ENCODE data around the gene ZNF480. TPM values are rescaled to one million over a fixed set of nuclear protein-coding genes. Genes with fewer than 3 reads are reported as not detected.
A peak's percentile ranks its signal among the peaks of the same experiment; 100 is the strongest.
"Not testable (repeated sequence)": the region's sequence is repeated elsewhere in the genome, so short reads cannot be mapped to it uniquely, and the experiment has no call there.

The ZNF480 gene
- total RNA-seq: 10 to 100 TPM; 20.0 to 21.5 TPM
- long read RNA-seq: 0 reads

DNA sequence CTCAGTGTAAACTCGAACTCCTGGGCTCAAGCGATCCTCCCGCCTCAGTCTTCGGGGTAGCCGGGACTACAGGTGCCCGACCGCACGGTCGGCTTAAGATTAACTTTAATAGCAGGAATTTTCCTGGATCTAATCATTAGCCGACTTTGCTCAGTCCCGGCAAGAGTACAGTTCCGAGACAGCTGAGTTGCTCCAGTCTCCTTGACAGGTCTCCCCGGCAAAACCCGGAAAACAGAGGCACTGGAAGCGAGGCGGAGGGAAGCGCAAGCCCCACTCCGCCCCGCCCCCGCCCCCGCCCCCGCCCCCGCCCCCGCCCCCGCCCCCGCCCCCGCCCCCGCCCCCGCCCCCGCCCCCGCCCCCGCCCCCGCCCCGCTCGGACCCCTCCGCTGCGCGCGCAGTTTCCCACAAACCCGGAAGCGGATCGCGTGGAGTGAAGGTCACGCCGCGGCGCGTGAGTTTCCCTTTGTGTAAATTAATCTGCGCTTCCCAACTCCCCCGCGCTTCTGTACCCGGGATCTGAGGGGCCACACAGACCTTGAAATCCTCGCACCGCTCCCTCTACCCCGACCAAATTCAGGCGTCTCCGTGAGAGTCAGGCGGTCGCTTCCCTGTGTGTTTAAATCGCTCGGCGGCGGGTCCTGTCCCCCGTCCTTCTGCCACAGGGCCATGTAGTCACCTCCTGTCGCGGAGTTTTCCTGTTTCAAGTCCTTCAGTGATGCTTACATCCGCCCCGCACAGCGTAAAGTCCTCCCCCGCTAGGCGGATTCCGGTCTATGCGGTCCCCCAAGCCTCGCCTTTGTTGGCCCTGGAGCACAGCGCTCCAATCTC lies at the start of gene ZNF480:
TSS of gene ZNF480 (plus strand) at position 397 of the 828 bp plus-strand sequence. CDS start 3,244 bp downstream, outside the sequence.
- ATAC-seq (peak; percentile 89 to 91), DNase-seq (peak; percentile 90)
- intact Hi-C loops (cut with DNase I): no loop called here

DNA sequence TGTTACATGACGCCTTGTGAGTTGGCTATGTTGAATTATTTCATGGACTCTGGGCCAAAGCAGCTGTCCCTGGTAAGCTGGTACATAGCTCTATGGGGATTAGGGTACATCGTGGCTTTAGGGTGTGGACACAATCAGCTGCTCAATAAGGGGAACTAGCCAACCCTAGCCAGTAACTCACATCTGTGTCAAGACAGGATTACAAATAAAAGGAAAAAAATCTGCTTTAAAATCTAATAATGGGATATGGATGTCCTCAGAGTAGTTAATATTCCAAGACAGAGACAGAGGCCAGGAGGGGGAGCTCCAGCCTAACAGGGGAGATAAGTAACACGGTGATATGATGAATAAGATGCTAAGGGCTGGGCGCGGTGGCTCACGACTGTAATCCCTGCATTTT lies 48.7 kb upstream of the ZNF480 start:
- peak in 1 of 2 donors; percentile 74 for ATAC-seq
- intact Hi-C loops (cut with DNase I): loop anchor here in 1 of 2 donors (5.0 kb wide), 1 partner anchor 499 kb away; no protein-coding TSS in a partner anchor

DNA sequence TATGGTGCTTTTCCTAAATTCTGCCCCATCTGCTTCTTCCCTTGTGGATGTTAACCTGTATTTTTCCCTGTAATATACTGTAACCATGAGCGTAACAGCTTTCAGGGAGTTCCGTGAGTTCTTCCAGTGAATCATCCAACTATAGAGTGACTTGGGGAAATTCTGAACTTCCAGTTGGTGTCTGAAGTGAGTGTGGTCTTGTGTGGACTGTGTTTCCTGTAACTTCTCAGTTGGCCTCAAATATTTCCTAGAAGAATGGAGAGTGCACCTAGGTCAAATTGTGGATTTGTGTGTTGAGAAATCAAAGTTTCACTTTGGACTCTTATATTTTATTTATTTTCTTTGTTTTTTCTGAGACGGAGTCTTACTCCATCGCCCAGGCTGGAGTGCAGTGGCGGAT lies 38.5 kb upstream of the ZNF480 start:
- DNase-seq: no peak
- no peak for ATAC-seq
- intact Hi-C loops (cut with DNase I): loop anchor here in 1 of 2 donors (10.0 kb wide), 1 partner anchor 486 kb away; no protein-coding TSS in a partner anchor

More for the DNA sequence above, 48.7 kb upstream of the ZNF480 start:
- DNase-seq: peak; percentile 60

GRCh38 chr19:52265556-52265955 lies 31.4 kb upstream of the ZNF480 start:
- intact Hi-C loops (cut with DNase I); ATAC-seq; DNase-seq: not testable (repeated sequence)

DNA sequence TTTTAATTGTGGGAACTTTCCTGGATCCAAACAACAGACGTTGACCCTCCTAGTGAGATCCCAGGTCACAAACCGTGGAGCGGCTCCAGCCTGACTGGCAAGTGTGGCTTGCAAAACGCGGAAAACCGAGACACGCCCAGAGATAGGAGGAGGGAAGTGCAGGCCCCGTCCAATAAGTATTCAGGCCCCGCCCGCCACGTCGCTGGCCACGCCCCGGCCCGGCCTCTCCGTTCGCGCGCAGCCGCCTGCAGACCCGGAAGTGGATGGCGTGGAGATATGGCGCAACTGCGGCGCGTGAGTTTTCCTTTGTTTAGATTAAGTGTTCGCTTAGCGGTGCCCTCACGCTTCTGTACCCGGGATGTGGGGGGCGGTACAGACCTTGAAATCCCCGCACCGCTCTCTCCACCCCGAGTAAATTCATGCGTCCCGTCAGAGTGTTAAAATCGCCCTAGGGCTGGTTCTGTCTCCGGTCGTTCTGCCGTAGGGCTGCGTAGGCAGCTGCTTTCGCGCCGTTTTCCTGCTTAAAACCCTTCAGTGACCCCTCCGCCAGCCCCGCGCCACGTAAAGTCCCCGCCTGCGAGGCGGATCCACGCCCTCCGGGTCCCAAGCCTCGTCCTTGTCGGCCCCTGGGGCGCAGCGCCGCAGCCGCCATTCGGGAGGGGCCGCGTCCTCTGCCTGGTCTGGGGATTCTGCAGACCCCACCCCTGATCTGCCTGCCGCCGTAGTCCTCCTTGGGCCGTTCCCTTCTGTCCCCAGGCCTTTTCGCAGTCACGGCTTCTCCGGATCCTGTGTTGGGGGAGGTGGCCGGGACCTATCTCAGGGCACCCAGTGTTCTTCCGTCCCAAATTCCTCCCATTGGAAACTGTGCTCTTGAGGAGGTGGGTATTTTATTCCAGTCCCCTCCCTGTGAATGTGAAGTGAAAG lies 27.4 kb upstream of the ZNF480 start, which contains the start of gene ZNF766:
TSS of gene ZNF766 (plus strand) at position 250 of the 924 bp plus-strand sequence. CDS start at position 277, 27 bp downstream.
- ATAC-seq (peak; percentile 100), DNase-seq (peak; percentile 98)
- intact Hi-C loops (cut with DNase I): no loop called here

DNA sequence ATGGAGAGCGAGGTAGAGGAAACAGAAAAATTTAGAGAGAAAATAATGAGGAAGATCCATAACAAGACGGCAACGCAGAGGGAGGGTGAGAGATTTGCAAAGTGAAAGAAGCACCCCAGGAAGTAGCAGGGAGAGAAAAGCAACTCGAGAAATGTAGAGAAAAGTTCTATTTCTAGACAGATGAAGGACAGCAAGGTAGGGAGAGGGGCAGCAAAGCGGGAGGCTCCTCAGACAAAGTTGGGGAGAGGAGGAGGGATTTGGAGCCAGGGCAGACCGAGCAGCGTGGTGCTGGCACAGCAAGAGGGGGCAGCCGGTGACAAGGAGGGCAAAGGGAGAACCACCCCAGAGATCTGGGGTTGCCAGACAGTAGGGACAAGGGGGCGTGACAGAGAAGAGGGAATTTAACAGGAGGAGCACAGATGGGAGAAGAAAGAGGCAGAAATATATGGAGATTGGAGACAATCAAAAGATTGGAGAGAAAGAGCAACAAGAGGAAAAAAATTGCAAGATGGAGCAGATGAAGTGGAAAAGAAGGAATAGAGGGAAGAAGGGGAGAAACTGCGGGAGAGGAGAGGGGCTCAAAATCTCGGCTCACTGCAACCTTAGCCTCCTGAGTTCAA lies 26.6 kb upstream of the ZNF480 start:
- intact Hi-C loops (cut with DNase I): no loop called here
- DNase-seq: peak; percentile 27

DNA sequence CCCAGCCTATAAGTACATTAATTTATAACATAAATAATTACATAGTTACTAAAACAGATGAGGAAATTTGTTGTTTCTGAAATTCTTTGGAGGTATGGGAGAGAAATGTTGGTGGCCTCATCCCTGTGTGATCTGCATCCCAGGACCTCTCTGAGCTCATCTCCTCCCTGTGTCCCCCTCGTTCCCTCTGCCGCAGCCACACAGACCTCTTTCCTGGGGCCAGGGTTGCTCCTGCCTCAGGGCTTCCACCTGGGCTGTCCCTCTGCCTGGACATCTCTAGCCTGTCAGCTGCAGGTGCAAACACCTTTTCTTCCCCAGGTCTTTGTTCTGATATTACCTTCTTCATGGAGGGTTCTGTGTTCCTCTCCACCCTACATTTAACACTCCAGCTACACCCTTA lies 23.7 kb upstream of the ZNF480 start:
- DNase-seq (no peak), ATAC-seq (no peak)
- intact Hi-C loops (cut with DNase I): no loop called here

More for the DNA sequence above, 26.6 kb upstream of the ZNF480 start:
- peak; percentile 25 to 32 for ATAC-seq

GRCh38 chr19:52274191-52274590 lies 22.8 kb upstream of the ZNF480 start:
- DNase-seq (no peak), ATAC-seq (no peak)
- intact Hi-C loops (cut with DNase I): no loop called here

DNA sequence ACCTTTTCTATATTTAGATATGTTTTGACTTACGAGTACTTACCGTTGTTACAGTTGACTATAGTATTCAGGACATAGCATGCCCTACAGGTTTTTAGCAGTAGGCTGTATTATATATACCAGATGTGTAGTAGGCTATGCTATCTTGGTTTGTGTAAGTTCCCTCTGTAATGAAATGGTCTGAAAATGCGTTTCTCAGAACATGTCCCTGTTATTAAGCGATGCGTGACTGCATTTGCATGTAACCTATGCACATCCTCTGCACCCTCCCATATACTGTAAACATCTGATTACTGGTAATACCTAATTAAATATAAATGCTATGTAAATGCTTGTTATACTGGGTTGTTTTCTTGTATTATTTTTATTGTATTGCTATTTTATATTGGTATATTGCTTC lies 21.0 kb upstream of the ZNF480 start:
- intact Hi-C loops (cut with DNase I): no loop called here
- DNase-seq: no peak

DNA sequence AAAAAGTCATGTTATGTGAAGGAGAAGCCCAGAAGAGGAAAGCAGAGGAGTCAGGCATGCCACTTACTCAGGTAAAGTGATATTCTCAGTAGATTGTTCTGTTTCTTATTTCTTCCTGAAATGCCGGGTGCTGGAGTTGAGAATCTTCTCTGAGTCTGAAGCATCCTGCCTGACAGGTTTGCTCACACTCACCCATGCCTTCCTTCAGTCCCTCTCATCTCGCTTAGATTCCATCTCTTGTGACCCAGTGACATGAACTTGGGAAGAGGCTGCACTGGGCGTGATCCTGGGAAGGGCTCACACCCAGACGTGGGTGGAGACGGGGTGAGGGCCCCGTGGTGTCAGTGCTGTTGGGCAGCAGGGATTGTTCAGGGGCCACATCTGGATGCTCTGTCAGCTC lies 19.5 kb upstream of the ZNF480 start:
- intact Hi-C loops (cut with DNase I): no loop called here
- no peak for ATAC-seq
- DNase-seq: no peak

More for the DNA sequence above, 21.0 kb upstream of the ZNF480 start:
- no peak for ATAC-seq

- no peak for DNase-seq
- ATAC-seq: no peak
- intact Hi-C loops (cut with DNase I): no loop called here
Observed at GRCh38 chr19:52286256-52286655, 10.7 kb upstream of the ZNF480 start.

DNA sequence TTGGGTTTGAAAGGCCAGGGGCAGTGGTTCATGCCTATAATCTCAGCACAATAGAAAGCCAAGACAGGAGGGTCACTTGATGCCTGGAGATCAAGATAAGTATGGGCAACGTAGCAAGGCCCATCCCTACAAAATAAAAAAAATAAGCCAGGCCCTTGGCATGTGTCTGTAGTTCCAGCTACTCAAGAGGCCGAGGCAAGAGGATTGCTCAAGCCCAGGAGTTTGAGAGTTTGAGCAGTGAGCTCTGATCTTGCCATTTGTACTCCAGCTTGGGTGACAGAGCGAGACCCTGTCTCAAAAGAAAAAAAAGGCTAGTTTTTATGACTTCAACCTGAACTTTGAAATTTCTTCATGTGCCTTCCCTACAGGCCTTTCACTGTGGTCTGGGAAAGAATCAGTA lies 5.2 kb upstream of the ZNF480 start:
- intact Hi-C loops (cut with DNase I): no loop called here
- no peak for ATAC-seq

GRCh38 chr19:52292946-52293345 lies 4.0 kb upstream of the ZNF480 start:
- ATAC-seq; intact Hi-C loops (cut with DNase I); DNase-seq: not testable (repeated sequence)

More for the DNA sequence above, 5.2 kb upstream of the ZNF480 start:
- DNase-seq: no peak

DNA sequence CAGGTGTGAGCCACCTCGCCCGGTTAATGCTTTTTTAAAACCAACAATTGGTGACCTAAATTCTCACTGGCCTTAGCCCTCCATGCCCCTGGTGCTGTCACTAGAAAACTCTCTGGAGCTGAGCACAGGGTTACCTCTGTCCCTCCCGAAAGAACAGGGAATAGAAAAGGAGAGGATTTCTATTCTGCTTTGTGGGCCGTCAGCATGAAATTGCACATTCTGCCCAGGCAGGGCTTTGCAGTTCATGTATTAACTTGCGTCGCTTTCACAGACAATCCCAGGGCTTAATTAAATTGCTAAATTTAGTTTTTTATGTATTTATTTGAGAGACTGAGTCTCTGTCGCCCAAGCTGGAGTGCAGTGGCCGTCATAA lies 583 bp upstream of the ZNF480 start:
- intact Hi-C loops (cut with DNase I): no loop called here
- peak in 1 of 2 donors; percentile 4 for ATAC-seq
- DNase-seq: no peak

GRCh38 chr19:52297601-52298364 lies 814 bp downstream of the ZNF480 start:
- ATAC-seq (peak in 1 of 2 donors; percentile 17), DNase-seq (no peak)
- intact Hi-C loops (cut with DNase I): no loop called here

GRCh38 chr19:52307275-52307674 lies 10.3 kb downstream of the ZNF480 start:
- no peak for DNase-seq
- intact Hi-C loops (cut with DNase I): no loop called here
- ATAC-seq: no peak

DNA sequence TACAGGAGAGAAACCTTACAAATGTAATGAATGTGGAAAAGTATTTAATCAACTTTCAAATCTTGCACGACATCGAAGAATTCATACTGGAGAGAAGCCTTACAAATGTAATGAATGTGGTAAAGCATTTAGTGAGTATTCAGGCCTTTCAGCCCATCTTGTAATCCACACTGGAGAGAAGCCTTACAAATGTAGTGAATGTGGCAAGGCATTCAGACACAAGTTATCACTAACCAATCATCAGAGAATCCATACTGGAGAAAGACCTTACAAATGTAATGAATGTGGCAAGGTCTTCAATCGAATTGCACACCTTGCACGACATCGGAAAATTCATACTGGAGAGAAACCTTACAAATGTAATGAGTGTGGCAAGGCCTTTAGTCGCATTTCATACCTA lies 25.5 kb downstream of the ZNF480 start:
- ATAC-seq: no peak
- intact Hi-C loops (cut with DNase I): no loop called here
- no peak for DNase-seq

- intact Hi-C loops (cut with DNase I): no loop called here
- DNase-seq: no peak
- ATAC-seq: no peak
Observed at GRCh38 chr19:52331757-52332156, 34.8 kb downstream of the ZNF480 start.
